PC-9 (cell line): Measurements from ENCODE around the gene GATB. TPM values are rescaled to one million over a fixed set of nuclear protein-coding genes. Genes with fewer than 3 reads are reported as not detected.

Source experiments
- BruUV-seq: library from RNA; stranded (reverse); fragments of 400-500 nt; replicated peaks from 2 replicates; lab custom pipeline; 2021; lab: Mats Ljungman, UMichigan
- CTCF ChIA-PET: fragments of 300-600 bp; sonication (Branson Sonifier 250); formaldehyde crosslinking; loops from one replicate; lab custom pipeline; 2022; ENCODE audit warnings: antibody characterized with exemption; lab: Charles Lee
- POLR2A ChIA-PET: fragments of 300-600 bp; sonication (Branson Sonifier 250); formaldehyde crosslinking; loops from one replicate; lab custom pipeline; 2022; ENCODE audit warnings: antibody characterized with exemption; ENCODE audit not compliant: unreplicated experiment; lab: Charles Lee
- DNase-seq, 2 experiments: peaks; one replicate each; pipeline versions ENCODE4 v3.0.0 to v3.0.0-alpha.2; 2015 to 2022; ENCODE audit warnings: mixed read lengths in 1 of 2
- H2AFZ ChIP-seq: fragments of 200-600 bp; sonication (generic); 2 replicates; pipeline ENCODE4 v1.8.1; 2017; ENCODE audit warnings: antibody characterized with exemption
- H3F3A ChIP-seq: fragments of 200-600 bp; sonication (generic); 2 replicates; pipeline ENCODE4 v1.8.1; 2017; ENCODE audit warnings: antibody characterized with exemption, mild to moderate bottlenecking, low read depth; ENCODE audit not compliant: insufficient read depth
- H3K27ac ChIP-seq: fragments of 200-600 bp; sonication (generic); 2 replicates; pipeline ENCODE4 v1.6.1; 2016; ENCODE audit warnings: mixed run types
- H3K27me3 ChIP-seq: fragments of 200-600 bp; sonication (generic); 2 replicates; pipeline ENCODE4 v1.6.1; 2016; ENCODE audit warnings: low read depth, mixed run types; ENCODE audit not compliant: insufficient read depth
- H3K36me3 ChIP-seq: fragments of 200-600 bp; sonication (generic); 2 replicates; pipeline ENCODE4 v1.6.1; 2016; ENCODE audit warnings: low read depth, mixed run types
- H3K4me1 ChIP-seq: fragments of 200-600 bp; sonication (generic); replicated peaks from 2 replicates; pipeline ENCODE4 v1.6.1; 2016; ENCODE audit warnings: mixed run types; ENCODE audit not compliant: insufficient read depth
- H3K4me2 ChIP-seq: fragments of 200-600 bp; sonication (generic); 2 replicates; pipeline ENCODE4 v1.6.1; 2017; ENCODE audit warnings: mixed run types
- H3K4me3 ChIP-seq: fragments of 200-600 bp; sonication (generic); 2 replicates; pipeline ENCODE4 v1.6.1; 2016; ENCODE audit warnings: mixed run types
- H3K79me2 ChIP-seq: fragments of 200-600 bp; sonication (generic); 2 replicates; pipeline ENCODE4 v1.6.1; 2017; ENCODE audit warnings: low read depth, mixed run types
- H3K9me2 ChIP-seq: fragments of 200-600 bp; sonication (generic); 2 replicates; pipeline ENCODE4 v1.8.1; 2017; ENCODE audit warnings: mild to moderate bottlenecking; ENCODE audit not compliant: insufficient read depth
- H3K9me3 ChIP-seq: fragments of 200-600 bp; sonication (generic); 2 replicates; pipeline ENCODE4 v1.8.1; 2016; ENCODE audit warnings: low read depth; ENCODE audit not compliant: insufficient read depth
- H4K20me1 ChIP-seq: fragments of 200-600 bp; sonication (generic); 2 replicates; pipeline ENCODE4 v1.8.1; 2017; ENCODE audit not compliant: insufficient read depth
- CTCF ChIP-seq: fragments of 200-600 bp; sonication (generic); conservative IDR thresholded peaks from 2 replicates; pipeline ENCODE4 v1.6.1; 2017; ENCODE audit warnings: mixed run types, antibody characterized with exemption, mild to moderate bottlenecking, moderate library complexity
- EZH2 ChIP-seq: fragments of 200-600 bp; sonication (generic); IDR thresholded peaks from 2 replicates; pipeline ENCODE4 v1.8.0; 2017; ENCODE audit warnings: antibody characterized with exemption, low read depth
- intact Hi-C: fragments of 100-400 bp; cut with micrococcal nuclease; formaldehyde crosslinking; loops from one replicate; pipeline ENCODE4 v1.10.0; 2022; ENCODE audit not compliant: unreplicated experiment
- total RNA-seq: library from RNA; stranded (reverse); gene quantifications from 2 replicates; pipeline ENCODE4 v1.2.3, GENCODE V29; 2021

GATB gene
- total RNA-seq, 1 experiment from 2014 or later = 24.2 TPM

- Histone ChIP-seq H3K27me3 (no peaks in the 10 kb centered on the region), H3K9me2 (no peaks in the 10 kb centered on the region), H3K36me3 (no peaks in the 10 kb centered on the region), H4K20me1 (no peaks in the 10 kb centered on the region), H3K79me2 (no peaks in the 10 kb centered on the region), H2AFZ (no peak overlapping the region), H3K27ac (no peak overlapping the region), H3K4me2 (no peak overlapping the region), H3K4me3 (no peak overlapping the region), H3K9me3 (no peaks in the 10 kb centered on the region), H3F3A (no peaks in the 10 kb centered on the region), H3K4me1 (no peaks in the 10 kb centered on the region; the same call in 1 of the 2 replicates)
- DNase-seq = no peak
- BruUV-seq = no TSS peak
- TF ChIP-seq CTCF = no peak
- TF ChIP-seq EZH2 = no peak
- POLR2A ChIA-PET = no interaction called here
- intact Hi-C loops = no loop called here
- CTCF ChIA-PET = interaction anchor here (0.7 kb wide), 1 partner anchor 33 kb away, joined by 4 read pairs; no protein-coding TSS in a partner anchor
Observed at GRCh38 chr4:151694961-151695720, 65.7 kb downstream of the GATB start.

- H3F3A ChIP-seq = no peaks in the 10 kb centered on the region
- ChIA-PET CTCF (no interaction called here), POLR2A (no interaction called here)
- intact Hi-C loops = no loop called here
- H3K27me3 ChIP-seq = no peaks in the 10 kb centered on the region
- no peak overlapping the region for H2AFZ ChIP-seq
- no peak overlapping the region for H3K4me3 ChIP-seq
- H3K4me2 ChIP-seq = no peak overlapping the region
- DNase-seq = no peak
- no peaks in the 10 kb centered on the region for H3K9me2 ChIP-seq
- H3K4me1 ChIP-seq = no peaks in the 10 kb centered on the region; the same call in 1 of the 2 replicates
- H3K79me2 ChIP-seq = no peaks in the 10 kb centered on the region
- no peaks in the 10 kb centered on the region for H3K9me3 ChIP-seq
- TF ChIP-seq CTCF (no peak), EZH2 (no peak)
- no peak overlapping the region for H3K27ac ChIP-seq
- BruUV-seq = no TSS peak
- H4K20me1 ChIP-seq = no peaks in the 10 kb centered on the region
- no peaks in the 10 kb centered on the region for H3K36me3 ChIP-seq
Observed at GRCh38 chr4:151692821-151693673, 67.8 kb downstream of the GATB start.

DNA sequence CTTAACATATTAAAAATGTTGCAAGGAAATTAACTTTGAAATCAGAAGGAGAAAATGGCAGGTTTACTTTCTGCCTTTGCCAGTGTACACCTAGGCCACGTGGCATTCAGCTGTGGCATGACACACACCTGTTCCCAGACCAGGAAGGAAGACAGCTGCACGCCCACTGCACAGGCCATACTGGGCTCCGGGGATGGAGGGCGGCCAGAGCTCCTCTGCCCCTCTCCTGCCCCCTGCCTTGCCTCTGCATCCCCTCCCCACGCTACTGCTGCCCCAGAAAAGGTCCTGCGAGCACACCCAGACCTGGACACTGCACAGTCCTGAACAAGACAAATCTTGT lies 68.4 kb downstream of the GATB start:
- POLR2A ChIA-PET = no interaction called here
- H3K36me3 ChIP-seq = no peaks in the 10 kb centered on the region
- H3K4me2 ChIP-seq = no peak overlapping the region
- DNase-seq = no peak
- no peak overlapping the region for H2AFZ ChIP-seq
- no peaks in the 10 kb centered on the region for H3K9me2 ChIP-seq
- TF ChIP-seq EZH2 (no peak), CTCF (no peak)
- intact Hi-C loops = no loop called here
- no peaks in the 10 kb centered on the region; the same call in 1 of the 2 replicates for H3K4me1 ChIP-seq
- no peaks in the 10 kb centered on the region for H3K9me3 ChIP-seq
- H3K79me2 ChIP-seq = no peaks in the 10 kb centered on the region
- H3K4me3 ChIP-seq = no peak overlapping the region
- H3K27me3 ChIP-seq = no peaks in the 10 kb centered on the region
- no TSS peak for BruUV-seq
- no peaks in the 10 kb centered on the region for H4K20me1 ChIP-seq
- H3K27ac ChIP-seq = no peak overlapping the region
- CTCF ChIA-PET = no interaction called here
- H3F3A ChIP-seq = no peaks in the 10 kb centered on the region
